ENCODE measurements around the gene CGNL1.

CGNL1 gene

GRCh38 chr15:57580866-57581265, 204.6 kb downstream of the CGNL1 start:
- DNase-seq, result no peak

- no peak for DNase-seq
Measured at GRCh38 chr15:57582090-57582489, 205.8 kb downstream of the CGNL1 start.

GRCh38 chr15:57583282-57583681, 207.0 kb downstream of the CGNL1 start:
- DNase-seq, result no peak

GRCh38 chr15:57583720-57584119, 207.4 kb downstream of the CGNL1 start:
- DNase-seq, result no peak

- DNase-seq, result no peak
Measured at GRCh38 chr15:57586661-57587424, 210.5 kb downstream of the CGNL1 start.

GRCh38 chr15:57589281-57589680, 213.0 kb downstream of the CGNL1 start:
- no peak for DNase-seq

- DNase-seq, result no peak
Measured at GRCh38 chr15:57589754-57590153, 213.4 kb downstream of the CGNL1 start.

GRCh38 chr15:57591237-57591821, 215.0 kb downstream of the CGNL1 start:
- DNase-seq, result no peak

GRCh38 chr15:57591822-57592367, 215.6 kb downstream of the CGNL1 start, which contains the start of gene MYZAP:
Gene MYZAP, plus strand, starts transcription at chr15:57591904. Its CDS starts 131 bp downstream, at chr15:57592035.
- DNase-seq, result no peak

GRCh38 chr15:57592426-57592825, 216.1 kb downstream of the CGNL1 start:
- no peak for DNase-seq

GRCh38 chr15:57592836-57593420, 216.6 kb downstream of the CGNL1 start:
- no peak for DNase-seq

GRCh38 chr15:57594479-57594878, 218.2 kb downstream of the CGNL1 start:
- no peak for DNase-seq

GRCh38 chr15:57595011-57595866, 218.9 kb downstream of the CGNL1 start:
- DNase-seq, result no peak

- no peak for DNase-seq
Measured at GRCh38 chr15:57596301-57596855, 220.1 kb downstream of the CGNL1 start.

- DNase-seq, result no peak
Measured at GRCh38 chr15:57596978-57597377, 220.7 kb downstream of the CGNL1 start.

- no peak for DNase-seq
Measured at GRCh38 chr15:57597431-57597830, 221.1 kb downstream of the CGNL1 start.

- no peak for DNase-seq
Measured at GRCh38 chr15:57598346-57598745, 222.0 kb downstream of the CGNL1 start.

GRCh38 chr15:57599296-57599810, 223.0 kb downstream of the CGNL1 start:
- DNase-seq, result no peak

- DNase-seq, result no peak
Measured at GRCh38 chr15:57600197-57600596, 223.9 kb downstream of the CGNL1 start.

All from DMS79 (cell line).